Embryonic facial prominence (tissue), 1 donor: Measurements from ENCODE around the gene AK5.

Experiments used
- DNase-seq: peaks from one replicate; pipeline ENCODE4 v3.0.0-alpha.2; 2016; ENCODE audit errors: extremely low spot score

Gene AK5

DNA sequence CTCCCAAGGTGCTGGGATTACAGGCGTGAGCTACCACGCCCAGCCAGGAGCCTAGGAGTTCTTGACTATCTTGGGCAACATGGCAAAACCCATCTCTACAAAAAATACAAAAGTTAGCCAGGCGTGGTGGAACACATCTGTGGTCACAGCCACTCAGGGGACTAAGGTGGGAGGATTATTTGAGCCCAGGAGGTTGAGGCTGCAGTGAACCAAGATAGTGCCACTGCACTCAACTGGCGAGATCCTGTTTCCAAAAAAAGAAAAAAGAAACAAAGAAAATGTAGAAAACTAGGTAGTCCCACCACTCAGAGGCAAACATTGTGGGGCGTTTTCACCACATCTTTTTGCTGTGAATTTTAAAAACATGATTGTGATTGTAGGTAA, 259.3 kb downstream of the AK5 start:
- no peak for DNase-seq

- DNase-seq = no peak
Measured at GRCh38 chr1:77542813-77543420, 261.1 kb downstream of the AK5 start.

DNA sequence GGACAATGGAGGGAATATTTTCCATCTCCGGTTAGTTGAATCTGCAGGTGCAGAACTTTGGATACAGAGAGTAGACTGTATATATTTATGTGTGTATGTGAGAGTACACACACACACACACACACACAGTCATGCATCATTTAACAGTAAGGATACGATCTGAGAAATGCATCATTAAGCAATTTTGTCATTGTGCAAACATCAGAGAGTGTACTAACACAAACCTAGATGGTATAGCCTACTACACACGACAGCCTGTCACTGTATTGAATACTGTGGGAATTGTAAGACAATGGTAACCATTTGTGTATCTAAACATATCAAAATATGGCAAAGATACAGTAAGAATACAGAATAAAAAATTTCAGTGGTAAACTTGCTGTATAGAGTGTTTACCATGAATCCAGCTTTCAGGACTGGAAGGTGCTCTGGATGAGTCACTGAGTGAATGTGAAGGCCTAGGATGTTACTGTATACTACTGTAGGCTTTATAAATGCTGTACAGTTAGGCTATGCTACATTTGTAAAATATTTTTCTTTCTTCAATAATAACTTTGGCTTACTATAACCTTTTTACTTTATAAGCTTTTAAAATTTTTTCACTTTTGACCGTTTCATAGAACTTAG, 262.1 kb downstream of the AK5 start:
- DNase-seq = no peak

DNA sequence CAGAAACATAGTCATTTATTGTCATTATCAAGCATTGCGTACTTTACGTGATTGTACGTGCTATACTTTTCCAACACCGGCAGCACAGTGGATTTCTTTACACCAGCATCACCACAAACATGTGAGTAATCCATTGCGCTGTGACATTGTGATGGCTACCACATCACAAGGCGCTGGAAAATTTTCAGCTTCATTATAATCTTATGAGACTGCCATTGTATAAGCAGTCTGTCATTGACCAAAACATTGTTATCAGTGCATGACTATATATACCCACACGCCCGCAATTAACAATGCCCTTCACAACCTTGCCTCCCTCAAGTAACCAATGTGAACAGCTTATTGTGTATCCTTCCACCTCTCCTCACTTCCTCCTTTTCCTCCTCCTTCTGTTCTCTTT, 263.0 kb downstream of the AK5 start:
- DNase-seq = no peak

DNA sequence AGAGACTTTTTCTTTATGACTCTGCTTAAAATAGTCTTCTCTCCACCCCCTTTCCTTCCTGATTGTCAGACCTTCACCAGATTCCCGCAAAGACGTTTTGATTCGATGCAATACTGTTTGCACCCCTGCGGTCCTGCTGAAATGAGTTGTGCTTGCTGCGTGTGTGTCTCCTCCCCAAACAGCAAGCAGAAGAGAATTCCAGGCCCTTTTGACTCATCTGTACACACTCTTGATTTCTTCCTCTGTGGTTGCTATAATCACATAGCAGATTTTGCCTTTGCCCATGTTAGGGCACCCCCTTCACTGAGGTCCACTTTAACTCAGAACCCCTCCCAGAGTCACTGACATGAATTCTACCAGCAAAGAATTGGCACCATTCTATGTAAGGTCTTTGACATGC, 264.2 kb downstream of the AK5 start:
- no peak for DNase-seq

- no peak for DNase-seq
Measured at GRCh38 chr1:77546890-77547289, 265.1 kb downstream of the AK5 start.

GRCh38 chr1:77548285-77548684, 266.5 kb downstream of the AK5 start:
- DNase-seq = no peak

- DNase-seq = no peak
Measured at GRCh38 chr1:77550135-77550534, 268.3 kb downstream of the AK5 start.

GRCh38 chr1:77552626-77553025, 270.8 kb downstream of the AK5 start:
- no peak for DNase-seq

GRCh38 chr1:77553568-77554291, 271.9 kb downstream of the AK5 start:
- no peak for DNase-seq

GRCh38 chr1:77556045-77556444, 274.2 kb downstream of the AK5 start:
- no peak for DNase-seq

- DNase-seq = no peak
Measured at GRCh38 chr1:77557053-77557452, 275.2 kb downstream of the AK5 start.

DNA sequence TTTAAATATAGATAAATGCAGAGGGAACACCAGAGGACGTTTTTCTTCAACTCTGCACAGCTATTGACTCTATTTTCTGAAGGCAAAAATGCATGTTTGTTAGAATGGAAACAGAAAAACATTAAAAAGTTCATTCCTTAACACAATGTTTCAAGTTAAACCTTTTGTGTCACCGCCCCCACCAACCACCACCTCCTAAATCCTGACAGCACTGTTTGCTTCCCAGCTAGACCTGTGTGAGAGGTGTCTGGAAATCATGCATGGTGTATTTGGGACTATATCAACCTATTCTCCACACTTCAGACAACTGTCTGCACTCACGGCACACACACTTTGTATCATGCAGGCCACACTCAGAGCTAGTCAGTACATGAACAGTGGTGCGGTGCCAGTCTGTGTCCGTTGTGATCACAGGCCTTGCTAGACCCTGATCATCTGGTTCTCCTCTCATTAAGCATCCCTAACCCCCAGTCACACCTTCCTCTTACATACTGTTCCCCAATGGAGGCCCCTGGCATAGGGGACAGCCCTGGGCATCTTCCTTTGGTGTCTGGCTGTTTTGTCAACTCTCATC, 276.9 kb downstream of the AK5 start:
- DNase-seq = no peak

DNA sequence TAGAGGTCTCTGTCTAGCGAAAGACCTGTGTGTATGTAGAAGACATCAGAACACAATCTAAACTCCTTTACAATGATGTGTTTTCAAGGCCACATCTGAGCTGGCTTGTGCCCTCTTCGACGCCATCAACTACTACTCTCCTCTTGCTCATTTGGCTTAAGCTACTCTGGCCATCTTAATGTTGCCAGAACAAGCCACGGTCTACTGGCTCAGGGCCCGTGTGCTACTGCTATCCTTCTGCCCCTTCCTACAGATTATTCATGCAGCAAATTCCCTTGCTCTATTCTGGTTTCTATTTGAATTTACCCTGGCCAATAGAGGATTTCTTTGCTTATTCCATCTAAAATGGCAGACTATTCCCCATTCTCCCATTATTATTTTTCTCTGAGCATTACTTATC, 278.9 kb downstream of the AK5 start:
- no peak for DNase-seq

- no peak for DNase-seq
Measured at GRCh38 chr1:77562596-77563150, 280.9 kb downstream of the AK5 start.

DNA sequence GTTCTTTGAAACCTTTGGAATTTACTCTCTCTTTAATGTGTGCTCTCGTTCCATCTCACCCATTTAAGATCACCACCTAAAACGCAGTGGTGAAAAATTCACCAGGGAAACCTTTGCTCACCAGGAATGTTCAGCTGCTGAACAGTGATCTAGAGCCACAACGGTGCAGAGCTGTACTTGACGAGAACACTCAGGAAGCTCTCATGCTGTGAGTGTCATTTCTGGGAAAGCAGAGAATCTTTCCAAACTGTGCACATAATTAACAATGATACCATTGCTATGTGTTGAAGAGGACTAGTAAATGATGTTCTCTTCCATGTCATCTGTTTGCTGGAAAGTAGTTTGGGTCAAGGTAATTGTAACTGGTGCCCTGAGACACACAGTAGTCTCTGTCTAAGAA, 283.5 kb downstream of the AK5 start:
- no peak for DNase-seq

GRCh38 chr1:77571642-77572041, 289.8 kb downstream of the AK5 start:
- DNase-seq = no peak

DNA sequence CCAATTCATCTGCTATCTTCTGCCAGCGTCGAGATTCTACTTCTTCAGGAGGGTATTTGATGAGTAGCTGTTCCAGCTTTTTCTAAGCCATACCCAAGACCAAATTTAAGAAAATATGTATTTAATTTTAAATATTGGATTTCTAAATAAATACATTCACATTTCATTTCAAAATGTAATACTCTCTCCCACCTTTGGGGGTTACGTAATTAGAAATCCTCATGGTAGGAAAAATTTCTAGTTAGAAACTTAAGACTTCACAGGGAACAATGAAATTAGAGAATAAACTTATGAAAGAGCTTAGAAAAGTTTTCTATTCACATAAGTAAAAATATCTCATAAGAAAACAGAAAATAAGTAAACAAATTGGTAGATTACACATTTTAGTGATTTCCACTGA, 297.7 kb downstream of the AK5 start:
- no peak for DNase-seq

GRCh38 chr1:77582905-77583304, 301.1 kb downstream of the AK5 start:
- DNase-seq = no peak

GRCh38 chr1:77583483-77583882, 301.7 kb downstream of the AK5 start:
- no peak for DNase-seq

DNA sequence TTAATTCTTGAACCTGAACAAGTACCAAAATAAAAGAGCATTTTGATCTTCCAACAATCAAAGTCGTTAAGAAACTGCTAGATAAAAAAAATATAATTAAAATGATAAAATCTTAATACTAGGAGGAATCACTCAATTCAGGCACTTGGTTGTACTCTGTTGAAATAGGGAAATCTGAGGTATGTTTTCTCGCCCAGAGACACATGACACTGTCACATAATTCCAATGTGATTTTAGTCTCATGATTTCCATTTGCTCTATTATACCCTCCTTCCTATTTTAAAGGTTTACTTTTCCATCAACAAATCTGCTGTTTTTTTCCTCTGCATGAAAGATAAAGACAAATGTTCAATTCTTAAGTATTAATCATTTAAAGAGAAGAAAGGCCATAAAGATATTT, 303.1 kb downstream of the AK5 start:
- DNase-seq = no peak

DNA sequence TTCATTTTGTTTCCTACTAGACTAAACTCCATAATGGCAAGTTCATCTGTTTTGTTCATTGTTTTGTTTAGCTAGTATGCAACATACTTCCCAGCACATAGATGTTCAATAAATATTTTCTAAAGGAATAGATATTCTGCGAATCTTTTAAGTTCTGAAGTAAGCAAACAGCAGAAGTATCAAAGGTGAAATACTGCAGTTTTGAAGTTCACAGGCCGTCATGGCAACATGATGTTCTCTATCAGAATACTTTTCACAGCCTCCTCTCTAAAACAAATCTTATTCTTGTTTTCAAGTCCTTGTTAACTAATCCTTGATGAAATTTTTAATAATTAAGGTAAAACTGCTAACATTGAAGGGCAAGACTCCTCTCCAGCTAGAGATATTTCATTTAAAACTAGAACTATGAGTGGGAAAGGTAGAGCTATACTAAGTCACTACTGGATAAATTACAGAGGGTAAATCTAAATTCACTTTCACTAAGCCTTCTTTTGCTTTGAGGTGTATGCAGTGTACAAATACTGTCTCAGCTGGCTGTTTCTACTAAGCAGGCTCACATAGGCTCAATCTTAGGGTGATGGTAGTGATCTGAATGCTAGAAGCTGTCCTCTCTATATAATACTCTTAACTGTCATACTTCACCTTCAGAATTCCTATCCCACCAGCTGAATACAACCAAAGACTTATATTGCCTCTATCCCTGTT, 303.9 kb downstream of the AK5 start:
- DNase-seq = no peak
